SK-N-MC (cell line): Measurements from ENCODE around the gene GCGR.
A peak's percentile ranks its signal among the peaks of the same experiment; 100 is the strongest.

Source experiments
- DNase-seq: peaks from one replicate; pipeline ENCODE4 v3.0.0-alpha.2; 2011; ENCODE audit warnings: low read depth, low spot score
- H3K27ac ChIP-seq: fragments of 200-600 bp; sonication (generic); 2 replicates; pipeline ENCODE4 v1.5.1; 2016; ENCODE audit warnings: mixed run types
- H3K36me3 ChIP-seq: fragments of 200-600 bp; sonication (generic); 2 replicates; pipeline ENCODE4 v1.6.1; 2017; ENCODE audit warnings: antibody characterized with exemption, low read length, mixed read lengths; ENCODE audit not compliant: insufficient read depth
- H3K4me3 ChIP-seq: fragments of 200-600 bp; sonication (generic); 2 replicates; pipeline ENCODE4 v1.5.1; 2016
- H3K9ac ChIP-seq: fragments of 200-600 bp; sonication (generic); 2 replicates; pipeline ENCODE4 v1.8.0; 2017; ENCODE audit warnings: mixed run types, mixed read lengths; ENCODE audit not compliant: insufficient read length
- H3K9me3 ChIP-seq: fragments of 200-600 bp; sonication (generic); 2 replicates; pipeline ENCODE4 v1.6.1; 2017; ENCODE audit warnings: low read depth, mild to moderate bottlenecking, antibody characterized with exemption, low read length, moderate library complexity, mixed read lengths
- EZH2 ChIP-seq: fragments of 200-600 bp; sonication (generic); IDR thresholded peaks from one replicate; pipeline ENCODE4 v1.6.1; 2017; ENCODE audit warnings: antibody characterized with exemption
- FOXP2 ChIP-seq: optimal IDR thresholded peaks from 2 replicates; pipeline ENCODE3; 2011; ENCODE audit warnings: mild to moderate bottlenecking, moderate library complexity; ENCODE audit not compliant: insufficient read depth; ENCODE audit errors: extremely low read length, control extremely low read depth
- POLR2AphosphoS5 ChIP-seq: IDR thresholded peaks from 2 replicates; pipeline ENCODE4 v1.6.1; 2012; ENCODE audit warnings: mild to moderate bottlenecking, low read depth, low read length, borderline replicate concordance

Gene GCGR

DNA sequence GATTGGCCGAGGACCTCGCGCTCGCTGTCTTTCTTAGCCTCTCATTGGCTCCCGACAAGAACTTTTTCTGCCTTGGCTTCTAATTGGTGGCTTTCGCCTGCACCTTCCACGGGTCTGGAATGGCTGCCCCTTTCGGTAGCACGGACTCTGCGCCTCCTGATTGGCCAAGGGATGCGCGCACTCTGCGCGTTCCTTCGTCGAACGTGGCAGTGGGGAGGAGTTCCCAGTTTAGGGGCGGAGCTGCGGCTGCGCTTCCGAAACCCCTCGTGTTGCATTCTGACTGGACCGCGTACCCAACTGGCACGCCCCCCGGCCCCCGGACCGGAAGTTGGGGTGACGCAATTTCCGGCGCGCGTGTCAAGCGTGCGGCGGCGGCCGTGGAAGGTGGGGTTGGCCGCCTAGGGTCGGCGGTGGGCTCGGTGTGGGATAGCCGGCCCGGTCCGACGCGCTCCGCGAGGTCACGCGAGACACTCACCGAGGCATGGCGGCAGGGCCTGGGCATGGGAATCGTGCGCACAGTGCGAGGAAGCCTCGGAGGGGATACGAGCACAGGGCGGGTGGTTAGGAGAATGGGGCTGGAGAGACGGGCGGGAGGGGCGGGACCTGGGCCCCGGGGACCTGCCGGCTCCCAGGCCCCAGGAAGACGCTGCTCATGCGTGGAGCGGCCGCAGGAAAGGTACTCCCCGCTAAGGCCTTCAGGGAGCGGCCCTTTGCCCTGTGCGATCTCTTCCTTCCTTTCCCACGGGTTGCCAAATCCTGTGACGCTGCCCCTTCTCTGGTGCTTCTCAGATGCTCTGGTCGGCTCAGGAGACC, 57.0 kb downstream of the GCGR start:
- H3K27ac ChIP-seq, result peak overlapping the region; percentile 80
- H3K9ac ChIP-seq, result peak overlapping the region; percentile 93
- H3K4me3 ChIP-seq, result peak overlapping the region; percentile 94
- TF ChIP-seq EZH2, result no peak
- no peak for TF ChIP-seq FOXP2
- TF ChIP-seq POLR2AphosphoS5, result peak; percentile 97
- peaks cover 34% of the 10 kb centered on the region for H3K36me3 ChIP-seq
- no peaks in the 10 kb centered on the region for H3K9me3 ChIP-seq
- peak; percentile 100 for DNase-seq

DNA sequence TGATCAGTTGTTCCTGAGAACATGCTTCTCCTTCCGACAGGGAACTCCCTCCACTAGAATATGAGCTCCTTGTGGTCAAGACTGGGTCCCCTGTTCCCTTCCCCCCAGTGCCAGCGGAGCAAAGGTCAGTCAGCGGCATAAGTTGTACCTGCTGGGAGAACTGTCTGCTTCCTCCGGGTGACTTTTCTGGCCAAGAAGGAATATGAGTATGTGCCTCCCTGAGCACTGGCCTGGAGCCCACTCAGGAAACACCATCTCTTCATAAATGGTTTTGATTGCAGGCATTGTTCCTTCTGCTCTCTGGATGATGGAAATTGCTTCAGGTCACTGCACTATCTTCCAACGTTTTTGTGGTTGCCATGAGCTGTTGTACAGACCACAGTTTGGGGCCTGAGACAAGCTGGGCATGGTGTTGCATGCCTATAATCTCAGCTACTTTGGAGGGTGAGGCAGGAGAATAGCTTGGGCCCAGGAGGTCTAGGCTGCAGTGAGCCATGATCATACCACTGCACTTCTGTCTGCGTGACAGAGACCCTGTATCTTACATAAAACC, 59.2 kb downstream of the GCGR start:
- Histone ChIP-seq H3K36me3 (peaks cover 25% of the 10 kb centered on the region), H3K9me3 (no peaks in the 10 kb centered on the region), H3K27ac (peak overlapping the region; percentile 42; the same call in 1 of the 2 replicates), H3K4me3 (no peak overlapping the region), H3K9ac (peak overlapping the region; percentile 28)
- TF ChIP-seq FOXP2 (no peak), EZH2 (no peak)
- no peak for DNase-seq
